ENCODE measurements around the gene PTGES.

DNA sequence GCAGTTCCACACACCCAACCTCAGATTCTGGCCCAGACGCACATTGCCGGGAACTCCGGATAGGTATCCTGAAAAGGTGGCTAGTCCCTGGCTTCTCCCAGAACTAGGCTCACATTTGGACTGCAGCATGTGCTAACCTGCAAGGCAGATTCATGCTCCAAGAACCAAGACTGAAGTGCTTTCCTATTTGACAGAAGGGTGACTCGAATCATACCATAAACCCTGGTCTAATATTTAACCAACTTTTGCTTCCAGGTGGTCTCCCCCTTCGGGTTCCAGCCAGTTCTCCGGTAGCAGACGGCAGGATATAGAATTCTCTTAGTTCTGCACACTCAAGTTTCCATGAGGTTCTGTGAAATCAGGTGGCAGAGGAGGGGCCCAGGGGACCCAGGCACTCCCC lies 7.6 kb downstream of the PTGES start:
- TF ChIP-seq, protein P1, sequence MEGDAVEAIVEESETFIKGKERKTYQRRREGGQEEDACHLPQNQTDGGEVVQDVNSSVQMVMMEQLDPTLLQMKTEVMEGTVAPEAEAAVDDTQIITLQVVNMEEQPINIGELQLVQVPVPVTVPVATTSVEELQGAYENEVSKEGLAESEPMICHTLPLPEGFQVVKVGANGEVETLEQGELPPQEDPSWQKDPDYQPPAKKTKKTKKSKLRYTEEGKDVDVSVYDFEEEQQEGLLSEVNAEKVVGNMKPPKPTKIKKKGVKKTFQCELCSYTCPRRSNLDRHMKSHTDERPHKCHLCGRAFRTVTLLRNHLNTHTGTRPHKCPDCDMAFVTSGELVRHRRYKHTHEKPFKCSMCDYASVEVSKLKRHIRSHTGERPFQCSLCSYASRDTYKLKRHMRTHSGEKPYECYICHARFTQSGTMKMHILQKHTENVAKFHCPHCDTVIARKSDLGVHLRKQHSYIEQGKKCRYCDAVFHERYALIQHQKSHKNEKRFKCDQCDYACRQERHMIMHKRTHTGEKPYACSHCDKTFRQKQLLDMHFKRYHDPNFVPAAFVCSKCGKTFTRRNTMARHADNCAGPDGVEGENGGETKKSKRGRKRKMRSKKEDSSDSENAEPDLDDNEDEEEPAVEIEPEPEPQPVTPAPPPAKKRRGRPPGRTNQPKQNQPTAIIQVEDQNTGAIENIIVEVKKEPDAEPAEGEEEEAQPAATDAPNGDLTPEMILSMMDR (IDR thresholded peaks at IDR 0.05; ENCODE audit: low read depth, low read length): no peak
- no peak for TF ChIP-seq EZH2phosphoT487 (IDR thresholded peaks at IDR 0.05; ENCODE audit: low read depth)
